Colonic mucosa (tissue), 4 donors: Measurements from ENCODE around the gene BLOC1S5. TPM values are rescaled to one million over a fixed set of nuclear protein-coding genes. Genes with fewer than 3 reads are reported as not detected.

Experiments
- DNase-seq: peaks from one replicate; pipeline ENCODE4 v3.0.0-alpha.2; 2020
- H3K27ac ChIP-seq: fragments of 200-600 bp; one replicate; pipeline ENCODE4 v1.8.0; 2021
- H3K27me3 ChIP-seq: fragments of 200-600 bp; one replicate; pipeline ENCODE4 v1.8.0; 2021
- H3K36me3 ChIP-seq: fragments of 200-600 bp; one replicate; pipeline ENCODE4 v1.8.0; 2021
- H3K4me1 ChIP-seq: fragments of 200-600 bp; one replicate; pipeline ENCODE4 v1.8.0; 2021; ENCODE audit warnings: mild to moderate bottlenecking
- H3K4me3 ChIP-seq: fragments of 200-600 bp; one replicate; pipeline ENCODE4 v1.8.0; 2021
- H3K9ac ChIP-seq, 2 donors: one replicate each; pipeline ENCODE4 v1.7.0; 2013; ENCODE audit warnings: control low read depth in 2 of 2, low read depth in 2 of 2, low read length in 2 of 2
- H3K9me3 ChIP-seq: fragments of 200-600 bp; one replicate; pipeline ENCODE4 v1.8.0; 2021
- CTCF ChIP-seq: fragments of 200-600 bp; IDR thresholded peaks from one replicate; pipeline ENCODE4 v1.8.0; 2022; ENCODE audit warnings: antibody characterized with exemption, mild to moderate bottlenecking
- intact Hi-C: fragments of 100-400 bp; cut with DNase I; formaldehyde crosslinking; loops from one replicate; pipeline ENCODE4 v1.14.1; 2022
- total RNA-seq, 2 donors: library from RNA; stranded (reverse); fragmentation: NEBNext Ultra II Directional in 1 of 2; extraction: Animal tissue kit (Norgen Biotek cat#: 25700) in 1 of 2; gene quantifications; one replicate each; pipeline ENCODE4 v1.2.1, GENCODE V29; 2021
- donor health status: healthy.
- donor health status: DM: no; HTN: no; CAD: no.
- donor health status: DM: no; HTN: no; CAD: no.

BLOC1S5 gene
- total RNA-seq, 2 donors from 2014 or later = 10.3 to 14.1 TPM

DNA sequence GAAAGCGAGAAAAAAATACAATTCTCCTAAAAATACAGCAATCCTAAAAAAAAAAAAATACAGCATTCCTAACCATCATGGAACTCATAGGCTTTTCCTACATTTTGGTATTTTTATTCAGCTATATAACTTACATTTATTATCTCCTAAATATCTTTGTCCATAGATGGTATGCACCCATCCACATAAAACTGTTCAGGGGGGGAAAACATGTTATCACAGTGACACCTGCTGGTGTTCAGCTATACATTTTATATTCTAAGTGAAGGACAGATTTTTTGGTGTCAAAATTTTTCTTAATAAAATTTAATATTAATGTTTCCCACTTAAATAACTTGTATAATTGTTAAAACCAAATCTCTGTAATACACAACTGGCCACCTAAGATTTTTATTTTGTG, 58.0 kb downstream of the BLOC1S5 start:
- Histone ChIP-seq H3K9me3 (no peaks in the 10 kb centered on the region), H3K4me1 (no peaks in the 10 kb centered on the region)
- no peak for DNase-seq

GRCh38 chr6:8005136-8005535, 59.1 kb downstream of the BLOC1S5 start:
- no peak overlapping the region for H3K4me3 ChIP-seq
- no peak for DNase-seq
- no peaks in the 10 kb centered on the region for H3K36me3 ChIP-seq
- H3K27ac ChIP-seq = no peak overlapping the region
- H3K9me3 ChIP-seq = no peaks in the 10 kb centered on the region
- intact Hi-C loops = loop anchor here (5.0 kb wide), 2 partner anchors 283 to 388 kb away; no protein-coding TSS in a partner anchor
- no peak for TF ChIP-seq CTCF
- no peaks in the 10 kb centered on the region for H3K4me1 ChIP-seq
- H3K27me3 ChIP-seq = no peaks in the 10 kb centered on the region
- H3K9ac ChIP-seq = no peak overlapping the region

More for the DNA sequence above, 58.0 kb downstream of the BLOC1S5 start:
- no peak overlapping the region for H3K4me3 ChIP-seq
- no peaks in the 10 kb centered on the region for H3K27me3 ChIP-seq
- H3K27ac ChIP-seq = no peak overlapping the region
- H3K36me3 ChIP-seq = no peaks in the 10 kb centered on the region
- intact Hi-C loops = loop anchor here (5.0 kb wide), 2 partner anchors 284 to 389 kb away; no protein-coding TSS in a partner anchor
- TF ChIP-seq CTCF = peak; percentile 27
- H3K9ac ChIP-seq = no peak overlapping the region

GRCh38 chr6:8000636-8001035, 63.6 kb downstream of the BLOC1S5 start:
- H3K36me3 ChIP-seq = no peaks in the 10 kb centered on the region
- intact Hi-C loops = no loop called here
- H3K9me3 ChIP-seq = no peaks in the 10 kb centered on the region
- H3K9ac ChIP-seq = no peak overlapping the region
- no peak overlapping the region for H3K4me3 ChIP-seq
- TF ChIP-seq CTCF = no peak
- no peak for DNase-seq
- H3K4me1 ChIP-seq = no peaks in the 10 kb centered on the region
- no peak overlapping the region for H3K27ac ChIP-seq
- H3K27me3 ChIP-seq = no peaks in the 10 kb centered on the region

DNA sequence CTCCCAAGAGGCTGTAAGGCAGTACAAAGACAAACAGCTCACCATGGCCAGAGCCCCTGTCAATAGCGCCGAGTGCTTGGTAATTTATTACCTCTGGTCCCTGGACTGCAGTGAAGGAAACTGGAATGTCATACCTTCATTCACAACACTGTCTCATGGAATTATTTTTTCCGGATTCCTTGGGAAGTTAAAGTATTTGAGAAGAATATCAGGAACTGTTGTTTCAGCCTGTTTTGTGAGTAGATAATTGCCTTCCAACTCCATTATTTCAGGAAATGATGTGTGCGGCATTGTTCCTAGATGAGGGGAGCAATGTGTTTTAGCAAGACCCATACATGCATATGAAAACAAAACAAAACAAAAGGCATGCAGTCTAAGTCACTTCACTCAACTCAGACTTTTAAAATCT, 64.0 kb downstream of the BLOC1S5 start:
- Histone ChIP-seq H3K9me3 (no peaks in the 10 kb centered on the region), H3K4me1 (no peaks in the 10 kb centered on the region), H3K27ac (no peak overlapping the region), H3K4me3 (no peak overlapping the region), H3K9ac (no peak overlapping the region), H3K27me3 (no peaks in the 10 kb centered on the region), H3K36me3 (no peaks in the 10 kb centered on the region)
- no peak for DNase-seq
- TF ChIP-seq CTCF = no peak
- intact Hi-C loops = no loop called here

- intact Hi-C loops = loop anchor here (10.0 kb wide), 1 partner anchor 104 kb away; no protein-coding TSS in a partner anchor
- Histone ChIP-seq H3K4me1 (no peaks in the 10 kb centered on the region), H3K27me3 (no peaks in the 10 kb centered on the region), H3K9me3 (no peaks in the 10 kb centered on the region), H3K27ac (no peak overlapping the region), H3K9ac (no peak overlapping the region), H3K36me3 (no peaks in the 10 kb centered on the region), H3K4me3 (no peak overlapping the region)
- DNase-seq = no peak
- TF ChIP-seq CTCF = no peak
These were observed 65.0 kb downstream of the BLOC1S5 start for GRCh38 chr6:7999201-7999600.
